ENCODE measurements around the gene LMBR1. TPM values are rescaled to one million over a fixed set of nuclear protein-coding genes. Genes with fewer than 3 reads are reported as not detected.

LMBR1 gene
- total RNA-seq, 2 donors from 2014 or later, result 47.3 to 53.0 TPM

GRCh38 chr7:156634117-156634516 lies 258.9 kb downstream of the LMBR1 start:
- peaks cover 4% of the 10 kb centered on the region for H3K4me1 Mint-ChIP-seq
- no peak for DNase-seq
- no peak overlapping the region for H3K27ac Mint-ChIP-seq
- H3K27me3 Mint-ChIP-seq, result no peaks in the 10 kb centered on the region
- ATAC-seq, result no peak
- no peaks in the 10 kb centered on the region for H3K36me3 Mint-ChIP-seq (ENCODE audit: low read depth)
- no peak overlapping the region for H3K4me3 Mint-ChIP-seq
- H3K9me3 ChIP-seq (ENCODE audit: control insufficient read depth, low read length, poor library complexity, severe bottlenecking), result no peaks in the 10 kb centered on the region

GRCh38 chr7:156629873-156630272 lies 263.1 kb downstream of the LMBR1 start:
- H3K9me3 ChIP-seq (ENCODE audit: control insufficient read depth, low read length, poor library complexity, severe bottlenecking), result no peaks in the 10 kb centered on the region
- Mint-ChIP-seq H3K27me3 (no peaks in the 10 kb centered on the region), H3K27ac (no peak overlapping the region), H3K4me3 (no peak overlapping the region), H3K4me1 (peaks cover 4% of the 10 kb centered on the region), H3K36me3 (ENCODE audit: low read depth) (no peaks in the 10 kb centered on the region)
- ATAC-seq (no peak), DNase-seq (no peak)

- no peak overlapping the region for H3K27ac Mint-ChIP-seq
- H3K27me3 Mint-ChIP-seq, result no peaks in the 10 kb centered on the region
- H3K4me3 Mint-ChIP-seq, result no peak overlapping the region
- peaks cover under 1% of the 10 kb centered on the region for H3K36me3 Mint-ChIP-seq (ENCODE audit: low read depth)
- no peak for ATAC-seq
- H3K9me3 ChIP-seq (ENCODE audit: control insufficient read depth, low read length, poor library complexity, severe bottlenecking), result no peaks in the 10 kb centered on the region
- H3K4me1 Mint-ChIP-seq, result peaks cover 8% of the 10 kb centered on the region
- no peak for DNase-seq
Measured at GRCh38 chr7:156628562-156628961, 264.4 kb downstream of the LMBR1 start.

Other genes starting within 250 kb of the LMBR1 start
- 10 to 100 TPM; 31.3 to 35.8 TPM for gene NOM1, start 56.5 kb upstream of the LMBR1 start, total RNA-seq
- under 1 TPM; 0.15 to 0.21 TPM for gene MNX1, start 117.5 kb upstream of the LMBR1 start, total RNA-seq
- gene UBE3C, start 245.7 kb upstream of the LMBR1 start, total RNA-seq, result 10 to 100 TPM; 48.0 to 51.7 TPM

Measured in T-helper 17 cell (primary cell).